Kasumi-1 (cell line): ENCODE data around the gene STAT4.

ENCODE experiments used
- DNase-seq, 2 experiments: peaks; one replicate each; lab custom pipeline; 2025; lab: John Stamatoyannopoulos, UW

STAT4 gene

GRCh38 chr2:191081411-191082155 is 69.2 kb downstream of the STAT4 start:
- no peak for DNase-seq

GRCh38 chr2:191078165-191078867 is 72.5 kb downstream of the STAT4 start:
- no peak for DNase-seq

- DNase-seq: no peak
Measured at GRCh38 chr2:191070276-191070675, 80.5 kb downstream of the STAT4 start.

- DNase-seq: no peak
Measured at GRCh38 chr2:191069606-191070005, 81.2 kb downstream of the STAT4 start.

GRCh38 chr2:191066919-191067233 is 83.9 kb downstream of the STAT4 start:
- no peak for DNase-seq

GRCh38 chr2:191066197-191066918 is 84.4 kb downstream of the STAT4 start:
- no peak for DNase-seq

- DNase-seq: no peak
Measured at GRCh38 chr2:191065785-191066184, 85.0 kb downstream of the STAT4 start.

GRCh38 chr2:191064590-191064989 is 86.2 kb downstream of the STAT4 start:
- no peak for DNase-seq

- DNase-seq: no peak
Measured at GRCh38 chr2:191063584-191063983, 87.2 kb downstream of the STAT4 start.

- DNase-seq: no peak
Measured at GRCh38 chr2:191061381-191061980, 89.3 kb downstream of the STAT4 start.

GRCh38 chr2:191059308-191059707 is 91.5 kb downstream of the STAT4 start:
- no peak for DNase-seq

GRCh38 chr2:191056228-191056627 is 94.6 kb downstream of the STAT4 start:
- peak; percentile 41 to 61 for DNase-seq

- DNase-seq: no peak
Measured at GRCh38 chr2:191053256-191053655, 97.5 kb downstream of the STAT4 start.

- DNase-seq: peak; percentile 86 to 93
Measured at GRCh38 chr2:191051825-191052778, 98.7 kb downstream of the STAT4 start.

GRCh38 chr2:191051177-191051576 is 99.6 kb downstream of the STAT4 start:
- no peak for DNase-seq

- DNase-seq: no peak
Measured at GRCh38 chr2:191050640-191050987, 100.2 kb downstream of the STAT4 start.

- DNase-seq: no peak
Measured at GRCh38 chr2:191049728-191050639, 100.8 kb downstream of the STAT4 start.

- DNase-seq: no peak
Measured at GRCh38 chr2:191048073-191048472, 102.7 kb downstream of the STAT4 start.

- DNase-seq: no peak
Measured at GRCh38 chr2:191045141-191045540, 105.7 kb downstream of the STAT4 start.

- no peak for DNase-seq
Measured at GRCh38 chr2:191043438-191043837, 107.4 kb downstream of the STAT4 start.
